ENCODE results near the gene E2F7.
"Not testable (repeated sequence)": the region's sequence is repeated elsewhere in the genome, so short reads cannot be mapped to it uniquely, and the experiment has no call there.

E2F7 gene, protein sequence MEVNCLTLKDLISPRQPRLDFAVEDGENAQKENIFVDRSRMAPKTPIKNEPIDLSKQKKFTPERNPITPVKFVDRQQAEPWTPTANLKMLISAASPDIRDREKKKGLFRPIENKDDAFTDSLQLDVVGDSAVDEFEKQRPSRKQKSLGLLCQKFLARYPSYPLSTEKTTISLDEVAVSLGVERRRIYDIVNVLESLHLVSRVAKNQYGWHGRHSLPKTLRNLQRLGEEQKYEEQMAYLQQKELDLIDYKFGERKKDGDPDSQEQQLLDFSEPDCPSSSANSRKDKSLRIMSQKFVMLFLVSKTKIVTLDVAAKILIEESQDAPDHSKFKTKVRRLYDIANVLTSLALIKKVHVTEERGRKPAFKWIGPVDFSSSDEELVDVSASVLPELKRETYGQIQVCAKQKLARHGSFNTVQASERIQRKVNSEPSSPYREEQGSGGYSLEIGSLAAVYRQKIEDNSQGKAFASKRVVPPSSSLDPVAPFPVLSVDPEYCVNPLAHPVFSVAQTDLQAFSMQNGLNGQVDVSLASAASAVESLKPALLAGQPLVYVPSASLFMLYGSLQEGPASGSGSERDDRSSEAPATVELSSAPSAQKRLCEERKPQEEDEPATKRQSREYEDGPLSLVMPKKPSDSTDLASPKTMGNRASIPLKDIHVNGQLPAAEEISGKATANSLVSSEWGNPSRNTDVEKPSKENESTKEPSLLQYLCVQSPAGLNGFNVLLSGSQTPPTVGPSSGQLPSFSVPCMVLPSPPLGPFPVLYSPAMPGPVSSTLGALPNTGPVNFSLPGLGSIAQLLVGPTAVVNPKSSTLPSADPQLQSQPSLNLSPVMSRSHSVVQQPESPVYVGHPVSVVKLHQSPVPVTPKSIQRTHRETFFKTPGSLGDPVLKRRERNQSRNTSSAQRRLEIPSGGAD

GRCh38 chr12:77065361-77066204 is at the start of gene E2F7:
TSS of gene E2F7 (minus strand) at chr12:77065569. CDS start at chr12:77064635, 934 bp downstream.
- peak; percentile 94 for DNase-seq

GRCh38 chr12:77113971-77114370 is 48.6 kb upstream of the E2F7 start:
- no peak for DNase-seq

DNA sequence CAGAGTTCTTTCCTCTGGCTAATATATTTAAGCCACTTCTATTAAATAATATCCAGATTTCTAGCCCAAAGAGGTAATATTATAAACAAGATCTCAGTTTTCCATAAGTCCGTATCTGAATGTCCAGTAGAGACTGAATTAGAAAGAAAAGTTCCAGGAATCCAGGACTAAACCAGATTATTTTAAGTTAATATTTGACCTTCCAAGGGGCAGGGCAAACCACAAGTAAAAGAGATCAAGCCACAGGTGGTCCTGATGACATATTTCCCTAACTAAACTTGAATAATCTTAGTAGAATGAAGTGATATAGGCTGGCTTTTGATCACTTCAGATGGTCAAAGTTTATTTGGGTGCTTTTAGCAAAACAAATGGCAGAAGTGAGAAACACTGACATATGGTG is 43.3 kb upstream of the E2F7 start:
- DNase-seq = no peak

GRCh38 chr12:77107121-77107520 is 41.8 kb upstream of the E2F7 start:
- no peak for DNase-seq

- no peak for DNase-seq
These were observed 39.4 kb upstream of the E2F7 start for GRCh38 chr12:77104792-77105191.

DNA sequence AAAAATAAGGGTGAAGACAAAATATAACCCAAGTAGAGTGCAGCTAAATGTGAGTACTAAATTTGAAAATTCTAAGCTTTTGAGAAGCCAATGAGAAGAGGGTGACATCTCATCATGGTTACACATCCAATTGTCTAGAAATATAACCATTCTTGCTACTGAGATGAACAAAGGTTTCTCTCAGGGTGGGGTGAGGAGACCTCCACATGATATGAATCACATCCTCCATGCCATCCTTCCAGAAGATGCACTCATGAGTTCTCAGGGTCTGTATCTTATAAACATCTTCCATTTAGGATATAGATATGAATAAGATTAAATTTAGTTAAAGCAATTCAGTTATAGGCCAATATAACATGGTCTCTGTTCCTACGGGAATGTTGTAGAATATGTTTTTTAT is 38.9 kb upstream of the E2F7 start:
- DNase-seq = no peak

GRCh38 chr12:77102691-77103090 is 37.3 kb upstream of the E2F7 start:
- DNase-seq = no peak

GRCh38 chr12:77102123-77102522 is 36.8 kb upstream of the E2F7 start:
- no peak for DNase-seq

DNA sequence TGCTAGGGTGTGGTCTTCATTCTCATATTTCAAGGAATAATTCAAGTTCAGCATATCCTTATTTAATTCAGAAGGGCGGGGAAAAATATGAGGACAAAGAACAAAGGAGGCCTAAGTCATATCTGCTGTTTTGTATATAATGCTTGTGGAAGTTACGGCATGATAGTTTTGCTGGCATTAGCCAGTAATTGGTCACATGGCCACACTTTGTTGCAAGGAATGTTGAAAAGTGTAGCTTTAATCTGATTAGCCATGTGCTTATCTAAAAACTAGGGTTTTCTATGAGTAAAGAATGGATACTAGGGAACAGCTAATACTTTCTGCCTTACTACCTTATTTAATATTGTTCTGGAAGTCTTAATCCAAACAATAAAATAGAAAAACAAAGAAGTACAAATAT is 34.4 kb upstream of the E2F7 start:
- no peak for DNase-seq

DNA sequence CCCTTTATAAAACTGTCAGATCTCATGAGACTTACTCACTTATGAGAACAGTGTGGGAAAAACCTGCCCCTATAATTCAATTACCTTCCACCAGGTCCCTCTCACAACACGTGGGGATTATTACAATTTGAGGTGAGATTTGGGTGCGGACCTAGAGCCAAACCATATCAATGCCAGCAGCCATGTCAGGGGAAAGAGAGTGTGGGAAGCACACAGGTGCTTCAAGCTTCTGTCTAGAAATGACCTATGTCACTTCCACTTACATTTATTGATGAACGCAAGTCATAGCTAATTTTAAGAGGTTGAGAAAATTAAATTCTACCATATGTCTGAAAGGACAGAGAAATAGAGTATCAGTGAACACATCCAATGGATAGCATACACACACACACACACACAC is 32.5 kb upstream of the E2F7 start:
- no peak for DNase-seq

DNA sequence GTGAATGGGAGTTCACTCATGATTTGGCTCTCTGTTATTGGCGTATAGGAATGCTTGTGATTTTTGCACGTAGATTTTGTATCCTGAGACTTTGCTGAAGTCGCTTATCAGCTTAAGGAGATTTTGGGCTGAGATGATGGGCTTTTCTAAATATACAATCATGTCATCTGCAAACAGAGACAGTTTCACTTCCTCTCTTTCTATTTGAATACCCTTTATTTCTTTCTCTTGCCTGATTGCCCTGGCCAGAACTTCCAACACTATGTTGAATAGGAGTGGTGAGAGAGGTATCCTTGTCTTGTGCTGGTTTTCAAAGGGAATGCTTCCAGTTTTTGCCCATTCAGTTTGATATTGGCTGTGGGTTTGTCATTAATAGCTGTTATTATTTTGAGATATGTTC is 26.9 kb upstream of the E2F7 start:
- DNase-seq = not testable (repeated sequence)

DNA sequence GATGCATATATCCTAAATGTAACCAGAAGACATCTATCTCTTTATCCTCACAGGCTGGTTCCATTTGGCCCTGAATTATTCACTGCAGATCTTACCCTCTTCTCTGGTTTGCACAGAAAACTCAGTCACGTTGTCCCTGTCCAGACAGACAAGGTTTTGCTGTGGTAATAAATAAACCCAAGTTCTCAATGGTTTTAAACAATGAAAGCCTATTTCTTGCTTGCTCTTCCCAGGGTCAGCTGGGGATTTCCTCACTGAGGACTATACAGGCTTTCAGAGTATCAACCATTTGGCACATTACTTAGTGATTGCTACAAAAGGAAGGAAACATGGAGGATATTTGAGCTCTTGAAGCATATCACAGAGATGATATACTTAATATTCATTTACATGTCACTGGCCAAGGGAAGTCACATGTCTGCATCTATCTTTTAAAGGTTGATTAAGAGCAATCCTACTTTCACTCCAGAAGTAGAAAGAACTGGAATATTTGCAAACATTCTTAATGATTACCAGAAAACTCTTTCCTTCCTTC is 24.4 kb upstream of the E2F7 start:
- DNase-seq = no peak

GRCh38 chr12:77087427-77087826 is 22.1 kb upstream of the E2F7 start:
- no peak for DNase-seq

GRCh38 chr12:77082021-77082420 is 16.7 kb upstream of the E2F7 start:
- DNase-seq = no peak

- DNase-seq = no peak
These were observed 14.3 kb upstream of the E2F7 start for GRCh38 chr12:77079631-77080030.

DNA sequence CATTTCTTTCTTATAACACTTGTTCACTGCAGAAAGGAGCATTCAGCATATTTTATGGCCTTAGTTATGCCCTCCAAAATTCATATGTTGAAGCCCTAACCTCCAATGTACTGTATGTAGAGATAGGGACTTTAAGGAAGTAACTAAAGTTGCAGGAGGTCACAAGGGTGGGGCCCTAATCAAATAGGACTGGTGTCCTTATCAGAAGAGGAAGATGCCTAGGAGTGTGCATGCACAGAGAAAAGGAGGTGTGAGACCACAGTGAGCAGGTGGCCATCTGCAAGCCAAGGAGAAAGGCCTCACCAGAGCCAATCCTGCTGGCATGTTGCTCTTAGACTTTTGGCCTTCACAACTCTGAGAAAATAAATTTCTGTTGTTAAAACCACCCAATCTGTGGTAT is 12.9 kb upstream of the E2F7 start:
- DNase-seq = no peak

- no peak for DNase-seq
These were observed 11.5 kb upstream of the E2F7 start for GRCh38 chr12:77076886-77077285.

GRCh38 chr12:77073894-77074293 is 8.5 kb upstream of the E2F7 start:
- not testable (repeated sequence) for DNase-seq

DNA sequence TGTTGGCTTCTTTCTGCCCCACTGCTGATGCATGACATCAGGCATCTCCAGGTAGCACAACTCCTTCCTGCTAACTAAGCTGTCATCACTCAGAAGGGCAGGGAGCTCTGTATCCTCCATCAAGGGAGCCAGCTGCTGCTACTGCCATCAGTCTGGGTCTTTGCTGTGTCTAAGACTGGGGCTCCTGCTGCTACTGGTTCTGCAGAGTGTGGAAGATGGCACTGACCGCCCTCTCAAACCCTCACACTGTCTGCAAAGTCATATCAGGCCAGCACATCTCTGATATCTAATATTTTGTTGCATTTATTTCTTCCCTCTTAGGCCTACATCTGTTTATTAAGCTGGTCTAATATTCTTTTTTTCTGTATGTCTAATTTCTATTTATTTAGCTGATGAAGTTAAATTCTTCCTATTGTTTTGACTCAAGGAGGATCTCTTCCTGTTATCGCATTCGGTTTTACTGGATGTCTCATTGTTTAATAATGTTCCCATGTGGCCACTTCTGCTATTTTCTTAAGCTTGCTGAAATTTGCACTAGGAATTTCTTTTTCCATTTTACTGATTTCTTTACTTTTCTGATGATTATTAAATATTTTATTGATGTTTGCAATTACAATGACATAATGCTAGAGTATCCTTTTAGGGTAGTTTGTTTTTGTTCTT is 7.6 kb upstream of the E2F7 start:
- no peak for DNase-seq

DNA sequence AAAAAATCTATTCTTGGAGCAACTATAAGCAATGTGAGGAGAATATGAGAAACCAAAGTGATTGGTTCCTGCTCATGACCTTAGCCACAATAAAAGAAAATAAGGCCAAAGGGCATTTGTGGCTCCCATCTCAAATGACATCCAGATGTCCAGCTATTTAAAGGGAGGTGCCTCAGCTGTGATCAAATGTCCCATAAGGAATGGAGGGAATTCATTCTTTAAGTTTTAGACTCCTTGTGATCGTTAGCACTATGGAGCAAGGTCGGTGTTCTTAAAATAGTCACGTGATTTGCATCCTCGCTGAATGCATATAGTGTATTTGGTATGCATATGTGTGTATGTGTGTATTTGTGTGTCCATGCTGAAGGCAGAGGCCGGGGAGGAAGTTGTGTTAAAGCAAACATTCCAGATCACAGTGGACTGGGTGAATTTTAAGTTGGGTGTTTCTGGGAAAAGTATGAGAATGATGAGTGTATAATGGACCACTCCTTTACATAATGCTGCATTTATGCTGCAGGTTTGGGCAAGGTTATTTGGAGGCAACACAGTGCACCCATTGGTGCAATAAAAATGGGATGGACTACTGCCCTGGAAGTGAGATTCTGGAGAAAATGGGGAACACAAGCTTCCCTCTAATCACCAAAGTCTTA is 5.6 kb upstream of the E2F7 start:
- DNase-seq = no peak

DNA sequence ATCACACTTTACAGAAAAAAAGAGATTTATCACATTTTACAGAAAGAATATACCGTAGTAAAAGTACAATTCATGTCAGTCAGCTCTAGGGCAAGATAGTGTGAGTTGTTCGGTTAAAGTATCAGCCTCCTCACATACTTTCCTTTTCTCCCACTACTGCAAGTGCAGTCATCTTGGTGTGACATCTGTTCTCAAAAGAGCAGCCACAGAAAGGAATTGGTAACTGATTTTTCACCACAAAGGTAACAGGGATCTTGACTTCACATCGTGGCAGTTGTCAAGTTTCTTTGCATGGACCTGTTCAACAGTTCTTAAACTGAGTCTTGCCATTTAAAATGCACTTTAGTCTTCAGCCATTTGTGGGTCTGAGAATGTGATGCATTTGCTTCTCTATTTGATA is 5.0 kb upstream of the E2F7 start:
- DNase-seq = no peak

DNA sequence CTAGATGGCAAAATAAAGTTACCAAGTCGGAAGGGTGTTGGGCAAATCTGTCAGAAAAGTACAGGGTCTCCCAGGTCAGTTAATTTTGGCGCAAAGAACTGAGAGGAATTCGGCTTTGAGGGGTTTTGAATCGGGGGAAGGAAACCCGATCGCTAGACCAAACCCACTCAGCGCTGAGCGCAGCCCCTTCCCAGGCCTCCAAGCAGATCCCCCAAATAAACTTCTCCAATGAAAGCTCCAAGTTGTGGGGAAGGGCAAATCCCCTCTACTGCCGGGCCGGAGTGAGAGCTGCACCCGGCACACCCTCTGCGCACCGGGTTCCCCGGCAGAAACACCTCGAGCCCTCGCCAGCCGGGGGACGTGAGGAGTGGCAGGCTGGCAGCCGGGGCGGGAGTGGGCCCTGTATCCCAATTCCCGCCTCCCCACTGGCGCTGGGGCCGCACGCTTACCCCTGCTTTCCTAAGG is 441 bp downstream of the E2F7 start:
- DNase-seq = no peak

Data from right hindlimb (tissue), 1 donor.